ENCODE results near the gene MMEL1. TPM values are rescaled to one million over a fixed set of nuclear protein-coding genes. Genes with fewer than 3 reads are reported as not detected.

MMEL1 gene
- total and polyA plus RNA-seq, 2 donors (not counting 1 experiment from before 2014, with no cell fraction given): not detected

DNA sequence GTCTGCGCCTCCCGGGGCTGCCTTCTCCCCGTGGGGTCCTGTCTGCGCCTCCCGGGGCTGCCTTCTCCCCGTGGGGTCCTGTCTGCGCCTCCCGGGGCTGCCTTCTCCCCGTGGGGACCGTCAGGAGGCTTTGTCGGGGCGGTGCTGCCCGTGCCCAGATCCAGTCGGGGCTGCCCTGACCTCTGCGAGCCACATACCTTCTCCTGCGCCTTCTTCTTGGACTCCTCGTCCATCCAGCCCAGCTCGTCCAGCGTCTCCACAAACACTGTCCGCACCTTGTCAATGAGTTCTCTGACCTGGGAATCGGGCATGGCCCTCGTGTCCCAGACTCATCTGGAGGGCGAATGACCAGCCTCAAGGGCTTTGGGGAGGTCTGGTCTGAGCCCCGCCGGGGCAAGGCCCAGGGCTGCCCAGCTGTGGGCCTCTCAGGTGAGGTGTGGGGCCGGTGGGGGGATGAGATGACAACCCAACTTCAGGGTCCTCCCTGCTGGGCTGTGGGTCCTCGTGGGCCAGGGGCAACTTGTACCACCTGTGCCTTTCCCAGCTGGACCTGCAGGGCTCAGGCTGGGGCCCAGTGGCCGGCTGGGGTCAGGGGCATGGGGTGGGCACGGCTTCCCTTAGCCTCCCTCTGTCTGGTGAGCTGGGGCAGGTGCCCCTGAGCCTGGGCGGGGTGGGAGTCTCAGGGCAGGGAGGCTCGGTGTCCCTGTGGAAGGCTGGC is 36.8 kb downstream of the MMEL1 start:
- Histone ChIP-seq H2AFZ (ENCODE audit: insufficient read depth, low read depth, low read length, poor library complexity, severe bottlenecking) (no peak overlapping the region), H3K9ac (ENCODE audit: low read length) (no peak overlapping the region), H3K27me3 (replicated peaks in 1 of 4; ENCODE audit: control extremely low read depth in 1 of 4, control insufficient read depth in 3 of 4, insufficient read depth in 4 of 4, low read length in 3 of 4) (peaks cover 0 to 19% (median under 1%) of the 10 kb centered on the region in 4 experiments), H3K9me3 (ENCODE audit: control extremely low read depth in 1 of 3, control insufficient read depth in 2 of 3, insufficient read depth in 1 of 3, low read length in 2 of 3) (peaks cover 2 to 8% (median 5%) of the 10 kb centered on the region in 3 donors), H3K4me3 (ENCODE audit: control extremely low read depth in 1 of 5, extremely low read depth in 1 of 5, insufficient read depth in 1 of 5, low read depth in 2 of 5, low read length in 4 of 5) (no peak overlapping the region), H3K27ac (ENCODE audit: low read length in 2 of 2) (no peak overlapping the region), H4K20me1 (ENCODE audit: control insufficient read depth, insufficient read depth, low read length, poor library complexity, severe bottlenecking) (no peaks in the 10 kb centered on the region), H3K79me2 (ENCODE audit: control insufficient read depth, insufficient read depth, low read length) (no peaks in the 10 kb centered on the region), H3K4me2 (replicated peaks; ENCODE audit: low read depth, low read length, poor library complexity, severe bottlenecking) (no peak overlapping the region), H3K36me3 (replicated peaks in 1 of 2; ENCODE audit: control extremely low read depth in 1 of 2, control insufficient read depth in 1 of 2, extremely low read depth in 1 of 2, insufficient read depth in 2 of 2, low read length in 1 of 2) (no peaks in the 10 kb centered on the region), H3K4me1 (ENCODE audit: control insufficient read depth in 2 of 2, insufficient read depth in 2 of 2, low read length in 2 of 2) (peaks cover 0 to 4% of the 10 kb centered on the region in 2 donors)
- CTCF ChIA-PET: no interaction called here
- Mint-ChIP-seq H3K27ac (no peak overlapping the region), H3K9me3 (ENCODE audit: insufficient read depth) (peaks cover 2% of the 10 kb centered on the region), H3K27me3 (peaks cover 9% of the 10 kb centered on the region), H3K4me1 (no peaks in the 10 kb centered on the region), H3K4me3 (no peak overlapping the region)
- 86% methylated on average over 31 of the region's 31 CpGs for WGBS (ENCODE audit: insufficient coverage)
- no peak for DNase-seq
- TF ChIP-seq, protein P1, sequence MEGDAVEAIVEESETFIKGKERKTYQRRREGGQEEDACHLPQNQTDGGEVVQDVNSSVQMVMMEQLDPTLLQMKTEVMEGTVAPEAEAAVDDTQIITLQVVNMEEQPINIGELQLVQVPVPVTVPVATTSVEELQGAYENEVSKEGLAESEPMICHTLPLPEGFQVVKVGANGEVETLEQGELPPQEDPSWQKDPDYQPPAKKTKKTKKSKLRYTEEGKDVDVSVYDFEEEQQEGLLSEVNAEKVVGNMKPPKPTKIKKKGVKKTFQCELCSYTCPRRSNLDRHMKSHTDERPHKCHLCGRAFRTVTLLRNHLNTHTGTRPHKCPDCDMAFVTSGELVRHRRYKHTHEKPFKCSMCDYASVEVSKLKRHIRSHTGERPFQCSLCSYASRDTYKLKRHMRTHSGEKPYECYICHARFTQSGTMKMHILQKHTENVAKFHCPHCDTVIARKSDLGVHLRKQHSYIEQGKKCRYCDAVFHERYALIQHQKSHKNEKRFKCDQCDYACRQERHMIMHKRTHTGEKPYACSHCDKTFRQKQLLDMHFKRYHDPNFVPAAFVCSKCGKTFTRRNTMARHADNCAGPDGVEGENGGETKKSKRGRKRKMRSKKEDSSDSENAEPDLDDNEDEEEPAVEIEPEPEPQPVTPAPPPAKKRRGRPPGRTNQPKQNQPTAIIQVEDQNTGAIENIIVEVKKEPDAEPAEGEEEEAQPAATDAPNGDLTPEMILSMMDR (IDR thresholded peaks at IDR 0.05): no peak
- intact Hi-C loops (cut with micrococcal nuclease): no loop called here
- no peak for ATAC-seq (ENCODE audit: low read depth)
- POLR2A ChIA-PET: no interaction called here

DNA sequence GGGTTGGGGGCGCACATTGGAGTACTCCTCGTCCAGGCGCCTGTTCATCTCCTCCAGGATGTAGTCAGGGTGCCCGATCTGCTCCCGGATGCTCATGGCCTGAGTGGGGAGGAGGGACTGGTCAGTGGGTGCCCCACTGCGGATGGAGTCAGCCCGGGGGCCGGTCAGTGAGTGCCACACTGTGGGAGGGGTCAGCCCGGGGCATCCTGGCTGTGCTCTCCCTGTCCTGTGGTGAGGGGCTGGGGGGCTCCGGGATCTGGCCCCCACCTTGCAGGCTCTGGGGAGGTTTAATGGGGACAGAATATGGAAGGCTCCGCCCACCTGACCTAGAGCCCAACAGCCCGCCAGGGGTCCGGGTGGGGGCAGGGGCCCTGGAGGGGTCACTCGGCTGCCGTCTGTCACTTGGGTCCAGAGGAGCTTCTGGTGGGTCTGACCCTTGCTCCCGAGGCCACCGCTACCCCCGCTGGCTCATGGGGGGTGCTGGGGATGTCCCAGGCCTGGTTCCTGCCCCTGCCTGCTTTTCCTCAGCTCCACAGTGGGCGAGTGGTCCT is 37.5 kb downstream of the MMEL1 start:
- WGBS (ENCODE audit: insufficient coverage): 89% methylated on average over 18 of the region's 19 CpGs
- no peak overlapping the region for H3K27ac ChIP-seq (ENCODE audit: low read length in 2 of 2)

More for the DNA sequence above, 37.5 kb downstream of the MMEL1 start:
- Mint-ChIP-seq H3K27me3 (peaks cover 9% of the 10 kb centered on the region), H3K4me1 (no peaks in the 10 kb centered on the region), H3K9me3 (ENCODE audit: insufficient read depth) (peaks cover 2% of the 10 kb centered on the region), H3K4me3 (no peak overlapping the region), H3K27ac (no peak overlapping the region)
- Histone ChIP-seq H3K27me3 (replicated peaks in 1 of 4; ENCODE audit: control extremely low read depth in 1 of 4, control insufficient read depth in 3 of 4, insufficient read depth in 4 of 4, low read length in 3 of 4) (peaks cover 0 to 19% (median 0%) of the 10 kb centered on the region in 4 experiments), H3K4me2 (replicated peaks; ENCODE audit: low read depth, low read length, poor library complexity, severe bottlenecking) (no peak overlapping the region), H2AFZ (ENCODE audit: insufficient read depth, low read depth, low read length, poor library complexity, severe bottlenecking) (no peak overlapping the region), H3K36me3 (replicated peaks in 1 of 2; ENCODE audit: control extremely low read depth in 1 of 2, control insufficient read depth in 1 of 2, extremely low read depth in 1 of 2, insufficient read depth in 2 of 2, low read length in 1 of 2) (no peaks in the 10 kb centered on the region), H3K9me3 (ENCODE audit: control extremely low read depth in 1 of 3, control insufficient read depth in 2 of 3, insufficient read depth in 1 of 3, low read length in 2 of 3) (peaks cover 2 to 8% (median 5%) of the 10 kb centered on the region in 3 donors), H4K20me1 (ENCODE audit: control insufficient read depth, insufficient read depth, low read length, poor library complexity, severe bottlenecking) (no peaks in the 10 kb centered on the region), H3K4me1 (ENCODE audit: control insufficient read depth in 2 of 2, insufficient read depth in 2 of 2, low read length in 2 of 2) (peaks cover 0 to 4% of the 10 kb centered on the region in 2 donors), H3K9ac (ENCODE audit: low read length) (no peak overlapping the region), H3K79me2 (ENCODE audit: control insufficient read depth, insufficient read depth, low read length) (no peaks in the 10 kb centered on the region), H3K4me3 (ENCODE audit: control extremely low read depth in 1 of 5, extremely low read depth in 1 of 5, insufficient read depth in 1 of 5, low read depth in 2 of 5, low read length in 4 of 5) (no peak overlapping the region)
- intact Hi-C loops (cut with micrococcal nuclease): no loop called here
- ChIA-PET CTCF (no interaction called here), POLR2A (no interaction called here)
- TF ChIP-seq, protein P1 (IDR thresholded peaks at IDR 0.05): no peak
- ATAC-seq (ENCODE audit: low read depth) (no peak), DNase-seq (no peak)

Measured in B cell (primary cell).